NCI-H226 (cell line): ENCODE data around the gene NPHP1.
"Not testable (repeated sequence)": the region's sequence is repeated elsewhere in the genome, so short reads cannot be mapped to it uniquely, and the experiment has no call there.

Source experiments
- DNase-seq: peaks from one replicate; pipeline ENCODE4 v3.0.0-alpha.2; 2015

Gene NPHP1

DNA sequence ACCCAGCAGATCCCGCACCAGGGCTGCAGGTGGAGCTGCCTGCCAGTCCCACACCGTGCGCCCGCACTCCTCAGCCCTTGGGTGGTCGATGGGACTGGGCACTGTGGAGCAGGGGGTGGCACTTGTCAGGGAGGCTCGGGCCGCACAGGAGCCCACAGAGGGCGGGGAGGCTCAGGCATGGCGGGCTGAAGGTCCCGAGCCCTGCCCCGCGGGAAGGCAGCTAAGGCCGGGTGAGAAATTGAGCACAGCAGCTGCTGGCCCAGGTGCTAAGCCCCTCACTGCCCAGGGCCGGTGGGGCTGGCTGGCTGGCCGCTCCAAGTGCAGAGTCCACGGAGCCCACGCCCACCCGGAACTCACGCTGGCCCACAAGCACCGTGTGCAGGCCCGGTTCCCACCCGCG lies 14.6 kb downstream of the NPHP1 start:
- not testable (repeated sequence) for DNase-seq

DNA sequence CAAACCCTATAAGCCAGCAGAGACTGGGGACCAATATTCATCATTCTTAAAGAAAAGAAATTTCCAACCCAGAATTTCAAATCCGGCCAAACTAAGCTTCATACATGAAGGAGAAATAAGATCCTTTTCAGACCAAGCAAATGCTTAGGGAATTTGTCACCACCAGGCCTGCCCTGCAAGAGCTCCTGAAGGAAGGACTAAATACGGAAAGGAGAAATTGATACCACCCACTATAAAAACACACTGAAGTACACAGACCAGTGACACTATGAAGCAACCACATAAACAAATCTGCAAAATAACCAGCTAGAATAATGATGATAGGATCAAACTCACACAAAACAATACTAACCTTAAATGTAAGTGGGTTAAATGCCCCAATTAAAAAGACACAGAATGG lies 22.4 kb downstream of the NPHP1 start:
- no peak for DNase-seq

DNA sequence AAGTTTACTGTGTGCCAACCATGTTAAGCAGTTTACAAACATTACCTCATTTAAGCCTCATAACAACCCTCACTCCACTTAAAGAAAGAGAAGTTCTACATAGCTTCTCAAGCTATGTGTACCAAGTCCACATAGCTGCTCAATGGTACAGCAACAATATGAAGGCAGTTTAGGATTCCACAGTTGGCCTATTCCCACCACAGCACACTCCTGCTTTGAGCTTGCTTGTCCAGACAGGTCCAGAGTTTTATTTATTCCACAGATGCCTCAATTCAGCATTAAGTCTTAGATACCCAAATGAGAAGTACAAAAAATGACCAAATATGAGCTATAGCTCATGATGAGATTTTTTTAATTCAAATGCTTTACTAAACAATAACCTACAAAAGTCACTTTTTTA lies 24.8 kb downstream of the NPHP1 start:
- DNase-seq, result no peak

DNA sequence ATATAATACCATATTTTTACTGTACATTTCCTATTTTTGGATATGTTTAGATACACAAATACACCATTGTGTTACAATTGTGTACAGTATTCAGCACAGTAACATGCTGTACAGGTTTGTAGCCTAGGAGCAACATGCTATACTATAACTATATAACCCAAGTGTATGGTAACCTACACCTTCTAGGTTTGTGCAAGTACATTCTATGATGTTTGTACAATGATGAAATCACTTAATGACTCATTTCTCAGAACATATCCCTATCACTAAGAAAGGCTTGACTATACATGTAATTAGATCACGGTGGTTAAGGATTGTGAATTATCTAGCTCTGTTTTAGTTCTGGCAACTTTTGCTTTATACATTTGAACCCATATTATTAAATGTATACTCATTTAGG lies 31.3 kb downstream of the NPHP1 start:
- DNase-seq, result peak; percentile 52

DNA sequence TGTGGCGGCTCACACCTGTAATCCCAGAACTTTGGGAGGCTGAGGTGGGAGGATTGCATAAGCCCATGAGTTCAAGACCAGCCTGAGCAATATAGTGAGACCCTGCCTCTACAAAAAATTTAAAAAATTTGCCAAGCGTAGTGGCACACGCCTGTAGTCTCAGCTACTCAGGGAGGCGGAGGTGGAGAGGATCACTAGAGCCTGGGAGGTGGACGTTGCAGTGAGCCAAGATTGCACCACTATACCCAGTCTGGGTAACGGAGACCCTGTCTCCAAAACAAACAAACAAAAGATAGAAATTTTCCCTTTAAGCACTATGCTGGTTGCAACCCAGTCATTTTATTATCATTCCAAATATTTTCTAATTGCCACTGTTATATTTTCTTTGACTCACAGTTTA lies 32.3 kb downstream of the NPHP1 start:
- no peak for DNase-seq

DNA sequence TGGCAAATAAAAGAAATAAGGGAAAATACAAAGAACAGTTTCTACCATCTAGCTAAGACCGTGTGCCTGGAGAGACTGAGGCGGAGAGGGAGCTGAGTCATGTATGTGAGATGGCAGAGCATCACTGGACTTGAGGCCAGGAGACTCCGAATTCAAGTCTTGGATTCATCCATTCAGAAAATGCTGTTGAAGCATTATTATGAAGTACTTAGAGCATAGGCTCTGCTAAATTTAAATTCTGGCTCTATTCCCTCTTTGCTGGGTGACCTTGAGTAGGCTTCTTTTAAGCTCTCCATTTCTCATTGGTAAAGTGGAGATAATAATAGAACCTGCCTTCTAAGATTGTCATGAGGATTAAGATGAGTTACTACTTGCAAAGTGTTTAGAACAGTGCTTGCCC lies 34.7 kb downstream of the NPHP1 start:
- no peak for DNase-seq

DNA sequence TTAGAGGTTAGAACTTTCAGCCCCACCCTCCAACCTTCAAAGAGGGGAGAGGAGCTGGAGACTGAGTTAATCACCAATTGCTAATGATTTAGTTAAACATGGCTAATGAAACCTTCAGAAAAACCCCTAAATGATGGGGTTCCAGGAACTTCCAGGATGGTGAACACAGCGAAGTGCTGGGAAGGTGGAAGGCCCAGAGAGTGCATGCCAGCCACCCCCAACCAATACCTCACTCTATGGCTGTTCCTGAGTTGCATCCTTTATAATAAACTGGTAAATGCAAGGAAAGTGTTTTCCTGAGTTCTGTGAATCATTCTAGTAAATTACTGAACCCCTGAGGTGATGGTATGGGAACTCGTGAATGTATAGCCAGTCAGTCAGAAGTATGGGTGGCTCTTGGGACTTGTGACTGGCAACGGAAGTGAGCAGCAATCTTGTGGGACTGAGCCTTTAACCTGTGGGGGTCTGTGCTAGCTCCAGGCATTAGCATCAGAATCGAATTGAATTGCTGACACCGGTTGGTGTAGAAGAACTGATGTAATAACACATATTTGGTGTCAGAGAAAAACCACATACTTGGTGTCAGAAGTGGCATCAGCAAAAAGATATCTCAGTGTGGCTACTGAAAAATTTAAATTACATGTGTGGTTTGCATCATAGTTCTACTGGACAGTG lies 37.4 kb downstream of the NPHP1 start:
- no peak for DNase-seq

DNA sequence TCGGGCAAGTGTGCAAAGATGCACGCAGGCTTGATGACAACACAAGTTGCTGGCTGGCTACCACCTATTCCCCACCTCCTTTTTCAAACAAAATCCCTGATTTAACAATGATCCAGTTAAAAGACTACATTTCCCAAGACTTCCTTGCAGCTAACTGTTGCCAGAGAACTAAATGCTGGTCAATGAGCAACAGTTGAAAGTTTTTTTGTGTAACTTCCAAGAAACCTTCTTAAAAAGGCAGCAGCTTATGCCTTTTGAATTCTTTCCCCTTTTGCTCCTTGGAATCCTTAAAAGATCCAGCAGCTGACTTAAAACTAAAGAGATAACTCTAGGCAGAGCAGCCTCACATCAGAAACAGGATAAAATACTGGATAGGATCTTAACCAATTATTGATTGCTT lies 38.5 kb downstream of the NPHP1 start:
- DNase-seq, result no peak

DNA sequence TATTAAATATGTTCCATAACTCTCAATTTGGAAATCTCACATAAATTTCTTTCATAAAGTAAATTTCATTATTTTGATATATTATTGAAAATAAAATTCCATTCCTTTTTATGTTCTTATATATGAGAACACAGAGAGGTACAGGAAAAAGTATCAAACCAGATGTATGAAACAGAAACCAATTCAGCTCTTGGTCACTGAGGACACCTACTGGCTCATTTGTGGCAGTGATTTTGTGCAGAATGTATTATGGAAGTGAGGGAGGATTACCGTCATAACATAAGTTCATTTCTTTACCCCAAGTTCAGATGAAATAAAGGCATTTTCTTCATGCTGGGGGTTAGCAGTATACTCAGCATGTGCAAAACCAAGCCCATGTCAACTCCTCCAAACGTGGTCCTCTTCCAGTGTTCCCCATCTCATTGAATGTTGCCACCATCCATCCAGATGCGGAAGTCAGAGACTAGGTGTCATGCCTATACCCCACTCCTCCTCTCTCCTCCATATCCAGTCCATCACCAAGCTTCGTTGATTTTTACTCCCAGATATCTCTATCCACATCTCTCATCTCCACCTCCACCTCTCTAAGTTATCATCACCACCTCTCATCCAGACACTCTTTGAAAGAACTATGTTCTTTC lies 47.5 kb downstream of the NPHP1 start:
- DNase-seq, result peak; percentile 45

DNA sequence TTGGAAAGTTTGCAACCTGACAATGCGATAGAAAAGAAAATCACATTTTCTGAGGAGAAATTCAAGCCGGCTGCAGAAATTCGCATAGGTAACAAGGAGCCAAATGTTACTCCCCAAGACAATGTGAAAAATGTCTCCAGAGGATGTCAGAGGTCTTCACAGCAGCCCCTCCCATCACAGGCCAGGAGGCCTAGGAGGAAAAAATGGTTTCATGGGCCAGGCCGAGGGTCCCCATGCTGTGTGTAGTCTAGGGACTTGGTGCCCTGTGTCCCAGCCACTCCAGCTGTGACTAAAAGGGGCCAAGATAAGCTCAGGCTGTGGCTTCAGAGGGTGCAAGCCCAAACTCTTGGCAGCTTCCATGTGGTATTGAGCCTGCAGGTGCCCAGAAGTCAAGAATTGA lies 50.0 kb downstream of the NPHP1 start:
- not testable (repeated sequence) for DNase-seq

DNA sequence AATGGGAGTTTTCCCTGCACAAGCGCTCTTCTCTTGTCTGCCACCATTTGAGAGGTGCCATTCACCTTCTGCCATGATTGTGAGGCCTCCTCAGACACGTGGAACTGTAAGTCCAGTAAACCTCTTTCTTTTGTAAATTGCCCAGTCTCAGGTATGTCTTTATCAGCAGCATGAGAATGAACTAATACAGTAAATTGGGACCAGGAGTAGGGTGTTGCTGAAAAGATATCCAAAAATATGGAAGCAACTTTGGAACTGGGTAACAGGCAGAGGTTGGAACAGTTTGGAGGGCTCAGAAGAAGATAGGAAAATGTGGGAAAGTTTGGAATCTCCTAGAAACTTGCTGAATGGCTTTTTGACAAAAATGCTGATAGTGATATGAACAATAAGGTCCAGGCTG lies 50.6 kb downstream of the NPHP1 start:
- not testable (repeated sequence) for DNase-seq

DNA sequence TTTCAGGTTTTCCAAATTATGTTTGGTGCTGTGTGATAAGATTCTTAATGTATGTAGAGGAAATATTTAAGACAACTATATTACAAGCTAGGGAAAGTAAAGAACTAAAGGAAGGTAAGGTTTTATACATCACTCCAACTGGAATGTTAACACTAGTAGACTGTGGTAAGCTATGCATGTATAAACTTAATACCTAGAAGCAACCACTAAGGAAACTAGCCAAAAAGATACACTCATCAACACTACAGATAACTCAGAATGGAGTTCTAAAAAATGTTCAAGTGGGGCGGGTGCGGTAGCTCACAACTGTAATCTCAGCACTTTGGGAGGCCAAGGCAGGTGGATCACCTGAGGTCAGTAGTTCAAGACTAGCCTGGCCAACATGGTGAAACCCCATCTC lies 51.4 kb downstream of the NPHP1 start:
- DNase-seq, result peak; percentile 62

DNA sequence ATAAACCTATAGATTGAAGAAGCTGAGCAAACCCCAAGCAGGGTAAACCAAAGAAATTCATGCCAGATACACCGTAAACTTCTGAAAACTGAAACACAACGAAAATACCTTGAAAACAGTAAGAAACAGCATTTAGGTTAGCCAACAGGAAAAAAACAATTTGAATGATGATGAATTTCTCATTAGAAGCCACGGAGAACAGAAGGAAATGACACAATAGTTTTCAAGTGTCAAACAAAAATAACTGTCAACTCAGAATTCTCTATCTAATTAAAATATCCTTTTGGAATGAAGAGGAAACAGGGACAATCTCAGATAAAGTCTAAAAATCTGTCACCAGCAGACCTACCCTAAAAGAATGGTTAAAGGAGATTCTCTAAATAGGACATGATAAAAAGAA lies 51.9 kb downstream of the NPHP1 start:
- no peak for DNase-seq

DNA sequence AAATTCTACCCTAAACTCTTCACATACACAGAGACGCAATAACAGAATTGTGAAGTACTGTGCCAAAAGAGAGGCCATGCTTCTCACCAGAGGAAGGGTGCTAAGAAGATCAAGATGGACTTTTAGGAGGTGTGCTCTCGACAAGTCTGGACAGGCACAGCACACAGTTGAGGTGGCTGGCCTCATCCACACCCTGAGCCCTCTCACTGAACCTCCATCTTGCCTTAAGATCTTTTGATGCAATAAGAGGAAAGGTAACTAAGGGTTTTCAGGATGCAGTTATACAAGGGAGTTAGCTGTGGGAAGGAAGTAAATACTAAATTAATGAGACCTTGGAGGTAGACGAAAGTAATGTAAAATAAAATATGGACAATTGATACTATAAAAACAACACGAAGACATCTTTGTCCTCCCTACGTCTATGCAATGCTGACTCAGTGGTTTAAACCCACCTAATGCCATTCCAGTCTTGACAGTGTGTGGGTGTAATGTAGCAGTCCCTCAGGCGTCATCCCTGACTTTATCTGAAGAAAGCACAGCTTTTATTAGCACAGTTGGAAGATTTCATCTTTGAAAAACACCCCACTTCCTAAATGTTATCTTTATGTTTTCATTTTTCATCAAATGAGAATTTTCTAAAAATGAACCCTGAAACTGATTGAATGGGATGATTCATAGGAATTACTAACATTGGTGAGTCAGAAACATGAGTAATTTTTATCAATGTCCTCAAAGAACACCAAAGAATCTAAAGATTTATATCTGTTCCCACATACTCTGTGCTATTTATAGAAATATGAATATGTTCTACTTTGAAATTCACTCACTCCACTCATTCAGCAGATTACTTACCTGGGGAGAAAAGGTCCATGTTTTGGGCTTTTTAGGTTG lies 55.2 kb downstream of the NPHP1 start:
- DNase-seq, result peak; percentile 59

DNA sequence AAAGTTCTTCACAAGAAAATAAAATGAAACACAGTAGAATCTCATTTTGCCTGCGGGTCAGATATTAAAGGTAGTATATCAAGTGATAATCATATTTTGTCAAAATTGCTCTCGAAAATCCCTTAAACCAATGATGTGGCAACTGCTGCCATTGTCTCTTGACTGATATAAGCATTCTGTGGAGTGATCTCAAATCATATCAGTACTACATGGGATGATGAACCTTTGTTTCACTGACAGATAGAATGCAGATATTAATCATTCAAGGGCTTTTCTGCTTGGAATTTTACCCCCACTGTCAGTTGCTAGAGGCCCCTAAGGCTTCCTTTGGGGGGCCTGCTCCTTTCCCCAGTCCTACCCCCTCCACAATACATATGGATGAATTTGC lies 57.9 kb downstream of the NPHP1 start:
- no peak for DNase-seq

DNA sequence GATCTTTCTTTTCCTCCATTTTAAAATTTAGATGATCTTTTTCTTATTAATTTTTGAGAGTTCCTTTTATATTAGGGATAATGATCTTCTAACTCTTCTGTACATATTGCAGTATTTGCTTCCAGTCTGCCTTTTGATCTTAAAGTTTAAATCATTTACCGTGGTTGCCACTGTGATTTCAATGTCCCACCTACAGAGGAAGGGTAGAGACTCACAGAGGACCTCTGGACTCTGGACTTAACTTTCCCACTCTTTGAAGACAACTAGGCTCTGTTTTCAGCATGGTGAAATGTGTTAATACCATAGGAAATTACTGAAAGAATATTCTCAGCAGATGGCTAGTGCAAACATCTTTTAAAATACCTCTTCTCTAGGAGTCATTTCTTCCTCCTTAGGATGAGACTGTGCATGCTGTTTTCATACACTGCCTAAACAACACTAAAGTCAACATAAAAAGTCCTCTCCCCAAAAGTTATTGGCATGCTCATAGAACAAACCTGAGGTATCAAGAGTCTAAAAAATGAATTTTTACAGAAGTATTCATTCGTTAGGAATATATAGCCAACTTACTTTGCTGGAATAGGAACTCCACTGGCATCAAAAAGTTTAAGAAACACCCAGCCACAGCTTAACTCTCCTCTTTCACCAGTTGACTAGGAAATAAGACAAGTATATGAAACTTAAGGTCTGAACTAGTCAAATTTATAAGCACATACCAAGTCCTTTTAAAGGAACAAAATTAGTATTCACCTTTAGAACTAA lies 58.4 kb downstream of the NPHP1 start:
- DNase-seq, result no peak

DNA sequence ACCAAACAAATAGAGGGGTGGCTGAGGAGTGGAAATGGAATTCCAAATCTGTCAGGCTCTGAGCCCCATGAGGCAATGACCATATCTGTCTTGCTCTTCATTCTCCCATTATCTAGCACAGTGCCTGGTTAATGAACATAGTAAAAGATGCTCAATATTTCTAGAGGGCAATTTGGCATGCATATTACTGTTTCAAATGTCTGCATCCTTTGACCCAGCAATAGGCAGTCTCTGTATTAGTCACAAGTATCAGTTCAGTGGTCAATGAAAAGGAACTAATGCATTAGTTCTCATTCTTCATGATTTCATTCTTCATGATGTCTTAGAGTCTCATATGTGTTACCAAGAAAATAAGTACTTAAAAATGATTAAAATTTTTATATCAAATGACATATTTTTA lies 60.8 kb downstream of the NPHP1 start:
- DNase-seq, result no peak

DNA sequence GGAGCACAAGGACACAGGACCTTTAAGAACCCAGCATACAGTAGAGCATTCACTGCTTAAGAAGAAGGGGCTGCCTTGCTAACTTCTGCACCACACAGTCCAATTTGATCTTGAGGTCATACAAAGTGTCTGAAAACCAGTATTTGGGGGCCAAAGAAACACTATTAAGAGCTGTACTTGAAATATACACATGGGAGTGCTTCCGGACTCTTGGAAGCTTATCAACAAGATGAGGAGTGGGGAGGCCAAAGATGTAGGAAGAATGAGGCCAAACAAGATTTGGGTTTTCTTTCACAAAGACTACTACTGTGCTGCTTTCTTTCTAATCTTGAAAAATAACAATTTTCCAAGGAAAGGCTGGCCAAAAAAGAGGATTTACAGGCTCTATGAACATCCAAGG lies 64.4 kb downstream of the NPHP1 start:
- DNase-seq, result no peak

DNA sequence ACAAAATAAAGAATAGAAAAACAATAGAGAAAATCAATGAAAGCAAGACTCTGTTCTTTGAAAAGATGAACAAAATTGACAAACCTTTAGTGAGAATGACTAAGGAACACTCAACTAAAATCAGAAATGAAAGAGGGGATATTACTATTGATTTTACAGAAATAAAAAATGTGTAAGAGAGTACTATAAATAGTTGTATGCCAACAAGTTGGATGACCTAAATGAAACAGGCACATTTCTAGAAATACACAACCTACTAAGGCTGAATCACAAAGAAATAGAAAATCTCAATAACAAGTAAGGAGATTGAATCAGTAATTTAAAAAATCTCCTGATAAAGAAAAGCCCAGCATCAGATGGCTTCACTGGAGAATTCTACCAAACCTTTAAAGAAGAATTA lies 70.8 kb downstream of the NPHP1 start:
- no peak for DNase-seq

DNA sequence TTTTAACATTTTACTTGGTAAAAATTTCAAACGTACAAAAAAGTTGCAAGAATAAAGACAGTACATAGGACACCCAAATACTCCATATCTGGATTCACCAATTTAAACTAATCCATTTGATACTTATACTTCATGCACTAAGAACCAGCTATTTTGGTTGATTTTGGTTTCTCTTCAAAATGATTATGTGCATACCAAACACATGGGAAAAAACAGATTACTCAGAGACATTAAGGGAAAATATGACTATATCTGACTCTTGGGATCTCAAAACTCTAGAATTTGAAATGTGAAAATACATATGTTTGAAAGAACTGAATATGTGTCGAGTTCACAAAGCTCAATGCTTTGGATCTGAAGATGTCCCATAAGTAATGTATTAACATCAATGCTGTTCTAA lies 73.6 kb downstream of the NPHP1 start:
- no peak for DNase-seq

DNA sequence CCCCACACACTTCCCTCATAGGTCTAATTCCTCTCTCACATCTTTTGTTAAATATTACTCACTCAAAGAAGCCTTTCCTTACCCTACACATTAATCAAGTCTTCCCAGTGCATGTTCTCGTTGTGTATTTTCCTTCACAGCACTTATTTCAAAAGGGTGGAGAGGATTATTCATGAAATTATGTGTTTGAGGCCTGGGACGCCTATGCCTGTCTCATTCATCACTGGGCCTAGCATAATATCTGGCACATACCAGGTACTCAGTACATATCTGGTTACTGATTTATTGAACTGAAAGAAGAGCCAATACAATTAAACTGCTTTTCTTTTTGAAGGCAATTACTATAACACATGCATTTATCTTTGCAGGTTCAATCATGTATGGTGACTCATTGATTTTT lies 74.1 kb downstream of the NPHP1 start:
- DNase-seq, result no peak

DNA sequence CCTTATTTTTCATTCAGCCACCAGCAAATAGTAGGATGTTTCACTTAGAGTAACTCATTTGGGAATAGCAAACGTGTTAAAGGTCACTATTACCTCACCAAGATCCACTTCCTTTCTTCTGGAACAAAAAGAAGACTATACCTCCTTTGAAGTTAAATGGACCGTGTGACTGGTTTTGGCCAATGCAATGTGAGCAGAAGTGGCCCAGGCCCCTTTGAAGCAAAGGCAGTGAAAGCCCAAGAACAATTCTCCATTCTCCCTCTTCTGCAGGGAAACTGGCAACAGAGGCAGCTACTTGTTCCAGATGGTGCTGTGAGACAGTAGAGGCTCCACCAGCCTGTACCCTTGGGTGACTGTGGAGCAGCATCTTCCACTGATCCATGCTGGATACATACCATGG lies 77.9 kb downstream of the NPHP1 start:
- DNase-seq, result no peak

DNA sequence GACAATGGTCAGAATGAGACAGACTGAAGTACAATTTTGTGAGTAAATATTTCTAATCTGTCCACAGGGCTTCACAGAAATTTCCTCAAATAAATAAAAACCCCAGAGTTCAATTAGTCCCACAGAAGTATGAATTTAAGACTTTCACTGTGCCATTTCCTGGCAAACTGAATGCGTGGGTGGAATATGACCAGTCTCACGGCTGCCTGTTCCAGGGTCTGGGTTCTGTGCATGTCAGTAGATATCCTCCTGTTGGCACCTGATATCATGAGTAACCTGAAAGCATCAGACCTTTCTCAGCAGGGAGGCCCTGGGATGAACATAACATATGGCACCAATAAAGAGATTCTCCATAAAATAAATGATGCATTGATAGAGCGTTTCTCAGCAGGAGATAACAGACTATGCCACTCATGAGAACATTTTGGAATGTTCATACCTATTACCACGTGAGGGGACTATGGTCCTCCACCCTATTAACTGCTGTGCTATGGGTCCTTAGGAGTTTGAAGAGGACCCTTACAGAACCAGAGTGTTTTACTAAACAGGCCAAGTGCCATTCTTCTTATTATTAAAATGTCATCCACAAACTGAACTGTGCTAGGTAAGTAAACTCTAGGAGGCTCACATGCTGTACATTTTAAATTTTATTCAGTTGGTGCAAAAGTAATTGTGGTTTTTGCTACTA lies 78.6 kb downstream of the NPHP1 start:
- DNase-seq, result no peak
